NCI-H1436 treated with DMSO at 0.1 percent for 48 hours (cell line): ENCODE measurements around the gene ADAMTS7.
"Not testable (repeated sequence)": the region's sequence is repeated elsewhere in the genome, so short reads cannot be mapped to it uniquely, and the experiment has no call there.

Experiments
- DNase-seq: peaks from one replicate; lab custom pipeline; 2025; lab: John Stamatoyannopoulos, UW

Gene ADAMTS7

DNA sequence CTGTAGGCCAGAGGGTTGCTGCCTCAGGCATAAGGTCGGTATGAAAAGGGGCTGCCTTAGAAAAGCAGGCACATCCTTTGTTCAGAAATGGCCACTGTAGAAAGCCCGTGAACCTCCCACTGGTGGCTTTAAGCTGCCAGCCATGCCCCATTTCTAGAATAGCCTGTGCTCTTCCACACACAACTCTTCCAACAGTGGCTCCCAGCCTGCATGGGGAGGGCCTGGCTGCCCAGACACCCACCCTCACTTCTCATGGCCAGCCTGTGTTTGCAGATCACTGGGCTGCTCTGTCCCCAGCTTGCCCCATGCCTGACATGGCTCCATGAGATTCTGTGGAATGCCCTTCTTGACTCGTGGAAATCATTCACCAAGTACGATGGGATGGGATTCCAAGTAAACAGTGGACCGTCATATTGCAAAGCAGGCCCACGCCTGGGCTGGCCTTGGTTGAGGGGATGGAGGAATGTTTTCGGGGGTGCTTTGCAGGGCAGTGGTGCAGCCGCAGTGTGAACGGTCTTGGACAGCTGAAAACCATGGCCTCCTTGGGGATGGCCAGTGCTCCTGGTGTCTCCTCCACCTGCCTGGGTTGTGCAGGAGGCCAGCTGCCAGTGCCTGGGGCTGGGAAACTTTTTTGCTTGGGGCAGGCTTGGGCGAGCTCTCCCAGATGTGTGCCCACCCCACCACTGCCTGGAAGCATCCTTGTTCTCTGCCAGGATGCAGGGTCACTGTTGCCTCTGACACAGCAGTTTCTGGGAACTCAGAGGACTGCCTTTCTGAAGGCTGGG is 57.3 kb downstream of the ADAMTS7 start:
- not testable (repeated sequence) for DNase-seq

DNA sequence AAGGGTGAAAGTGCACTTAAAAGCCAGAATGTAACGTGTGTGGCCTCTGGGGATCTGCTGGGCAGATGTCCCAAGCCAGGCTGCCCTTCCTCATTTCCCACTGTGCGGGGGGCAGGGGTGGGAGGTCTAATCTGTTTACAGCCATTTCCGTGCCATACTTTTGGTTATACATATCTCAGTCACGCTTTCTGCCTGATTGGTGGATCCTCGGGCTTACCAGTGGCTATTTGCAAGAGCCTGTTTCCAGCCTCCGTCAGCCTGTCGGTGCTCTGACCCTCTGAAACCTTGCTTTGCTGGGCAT is 58.0 kb downstream of the ADAMTS7 start:
- not testable (repeated sequence) for DNase-seq

DNA sequence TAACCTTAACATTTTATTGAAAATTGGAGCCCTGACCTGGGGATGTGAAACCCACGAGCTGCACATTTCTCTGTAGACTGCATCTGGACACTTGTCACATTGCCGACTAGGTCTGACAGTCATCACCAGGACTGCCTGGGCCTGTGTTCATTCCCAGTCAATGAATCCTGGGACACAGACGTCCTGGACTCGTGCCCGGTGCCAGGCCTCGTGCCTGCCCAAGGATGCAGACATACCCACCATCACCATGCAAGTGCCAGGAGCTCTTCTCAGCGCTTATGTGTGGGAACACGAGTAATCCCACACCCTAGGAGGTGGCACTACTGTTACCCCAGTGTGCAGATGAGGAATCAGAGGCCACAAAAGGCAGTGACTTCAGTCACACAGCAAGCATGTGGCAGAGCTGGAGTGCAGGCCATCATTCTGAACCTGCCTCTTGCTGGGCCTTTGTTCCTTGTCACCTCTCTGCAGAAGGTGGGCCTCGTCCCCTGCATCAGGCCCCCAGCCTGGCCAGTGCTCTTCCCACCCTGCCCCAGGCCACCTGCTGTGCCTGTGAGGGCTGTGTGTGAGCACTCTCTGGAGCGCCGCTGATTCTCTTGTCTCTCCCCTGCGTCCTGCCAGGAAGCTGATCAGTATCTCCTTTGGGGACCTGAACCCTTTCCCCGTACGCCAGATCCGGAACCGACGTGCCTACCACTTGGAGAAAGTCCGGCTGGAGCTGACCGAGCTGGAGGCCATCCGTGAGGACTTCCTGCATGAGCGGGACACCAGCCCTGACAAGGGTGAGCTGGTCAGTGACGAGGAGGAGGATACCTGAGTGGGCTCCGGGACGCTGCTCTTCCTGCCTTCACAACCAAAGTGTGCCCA is 58.5 kb downstream of the ADAMTS7 start:
- no peak for DNase-seq

GRCh38 chr15:78751602-78751979 is 59.7 kb downstream of the ADAMTS7 start:
- DNase-seq, result no peak

- peak; percentile 59 for DNase-seq
Observed at GRCh38 chr15:78750974-78751601, 60.2 kb downstream of the ADAMTS7 start.

GRCh38 chr15:78750566-78750965 is 60.7 kb downstream of the ADAMTS7 start:
- DNase-seq, result no peak

DNA sequence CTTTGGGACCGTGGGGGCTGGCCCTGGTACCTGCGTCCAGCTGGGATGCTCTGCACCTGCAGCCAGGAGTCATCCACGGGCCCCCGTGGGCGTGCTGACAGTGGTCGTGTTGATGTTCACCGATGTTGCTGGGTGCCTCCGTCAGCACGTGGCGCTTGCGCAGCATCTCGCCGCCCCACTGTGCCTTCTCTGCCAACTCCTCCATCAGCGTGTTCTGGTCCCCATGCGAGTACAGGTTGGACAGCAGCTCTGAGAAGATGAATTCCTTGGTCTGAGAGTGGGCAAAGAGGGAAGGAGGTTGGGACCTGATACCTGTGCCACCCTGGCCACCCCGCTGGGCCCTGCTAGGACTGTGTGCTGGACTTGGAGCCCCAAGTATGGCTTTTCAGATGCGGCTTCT is 61.4 kb downstream of the ADAMTS7 start:
- no peak for DNase-seq

GRCh38 chr15:78747877-78748276 is 63.4 kb downstream of the ADAMTS7 start:
- not testable (repeated sequence) for DNase-seq

DNA sequence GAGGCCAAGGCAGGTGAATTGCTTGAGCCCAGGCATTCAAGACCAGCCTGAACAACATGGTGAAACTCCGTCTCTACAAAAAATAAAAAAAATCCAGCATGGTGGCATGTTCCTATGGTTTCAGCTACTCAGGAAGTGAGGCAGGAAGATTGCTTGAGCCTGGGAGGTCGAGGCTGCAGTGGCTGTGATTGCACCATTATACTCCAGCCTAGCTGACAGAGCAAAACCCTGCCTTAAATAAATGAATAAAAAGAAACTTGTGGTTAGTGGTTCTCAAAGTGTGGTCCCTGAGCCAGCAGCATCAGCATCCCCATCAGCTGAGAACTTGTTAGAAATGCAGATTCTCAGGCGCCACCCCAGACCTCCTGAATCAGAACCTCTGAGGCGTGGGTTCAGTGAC is 69.6 kb downstream of the ADAMTS7 start:
- DNase-seq, result not testable (repeated sequence)

DNA sequence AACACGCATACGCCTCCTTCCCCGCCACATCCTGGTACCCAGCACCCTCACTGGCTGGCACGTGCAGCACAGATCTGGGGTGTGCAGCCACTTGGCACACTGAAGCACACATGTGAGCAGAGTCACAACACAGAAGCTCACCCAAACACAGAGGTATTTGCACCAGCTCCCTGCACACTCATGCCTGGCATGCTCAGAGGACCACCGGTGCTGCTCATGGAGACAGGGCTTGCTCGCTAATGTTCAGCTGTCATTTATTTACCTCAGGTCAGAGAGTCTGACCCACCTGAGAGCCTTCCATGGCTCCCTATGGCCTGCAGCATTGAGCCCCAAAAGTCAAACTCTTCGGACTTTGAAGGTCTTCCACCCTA is 70.4 kb downstream of the ADAMTS7 start:
- no peak for DNase-seq

GRCh38 chr15:78739996-78740903 is 71.0 kb downstream of the ADAMTS7 start:
- no peak for DNase-seq

- DNase-seq, result no peak
Observed at GRCh38 chr15:78739206-78739605, 72.1 kb downstream of the ADAMTS7 start.

GRCh38 chr15:78737931-78738558 is 73.2 kb downstream of the ADAMTS7 start:
- not testable (repeated sequence) for DNase-seq

GRCh38 chr15:78737187-78737820 is 74.0 kb downstream of the ADAMTS7 start:
- DNase-seq, result no peak

- not testable (repeated sequence) for DNase-seq
Observed at GRCh38 chr15:78736286-78736685, 75.0 kb downstream of the ADAMTS7 start.

DNA sequence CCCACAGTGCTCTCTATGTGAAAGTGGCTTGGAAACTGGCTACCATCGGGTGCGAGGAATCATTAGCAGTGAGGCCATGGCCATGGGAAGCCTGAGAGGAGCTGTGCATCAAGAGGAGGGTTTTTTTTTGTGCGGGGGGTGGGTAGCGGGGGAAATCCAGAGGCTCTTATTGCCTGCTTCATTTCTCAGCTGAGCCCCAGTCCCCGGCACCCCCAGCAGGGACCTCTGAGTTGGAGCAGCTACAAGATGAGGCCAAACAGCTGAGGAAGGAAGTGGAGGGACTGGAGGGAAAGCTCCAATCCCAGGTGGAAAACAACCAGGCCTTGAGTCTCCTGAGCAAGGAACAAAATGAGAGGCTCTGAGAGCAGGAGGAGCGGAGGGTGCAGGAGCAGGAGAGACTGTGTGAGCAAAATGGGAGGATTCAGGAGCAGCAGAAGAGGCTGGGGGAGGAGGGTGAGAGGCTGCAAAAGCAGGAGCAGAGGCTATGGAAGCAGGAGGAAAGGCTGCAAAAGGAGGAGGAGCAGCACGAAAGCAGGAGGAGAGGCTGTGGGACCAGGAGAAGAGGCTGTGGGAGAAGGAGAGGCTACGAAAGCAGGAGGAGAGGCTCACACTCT is 76.7 kb downstream of the ADAMTS7 start:
- DNase-seq, result no peak

DNA sequence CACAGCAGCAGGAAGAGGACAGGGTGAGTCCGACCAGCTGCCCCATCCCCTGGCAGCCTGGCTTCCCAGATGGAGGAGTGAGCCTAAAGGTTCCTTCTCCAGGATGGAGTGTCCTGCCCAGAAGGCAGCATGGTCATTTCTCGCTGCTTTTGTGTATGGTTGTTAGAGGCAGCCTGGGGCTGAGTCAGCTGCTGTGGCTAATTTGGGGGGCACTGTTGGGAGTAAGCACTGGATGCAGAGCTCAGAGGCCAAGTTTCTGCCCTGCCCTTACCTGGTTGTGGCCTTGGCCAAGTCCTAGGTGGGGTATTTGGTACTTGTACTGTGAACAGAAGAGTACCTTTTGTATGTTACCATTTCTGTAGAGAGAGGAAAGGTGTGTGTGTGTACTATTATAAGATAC is 78.6 kb downstream of the ADAMTS7 start:
- DNase-seq, result no peak

- DNase-seq, result no peak
Observed at GRCh38 chr15:78730955-78731354, 80.3 kb downstream of the ADAMTS7 start.

DNA sequence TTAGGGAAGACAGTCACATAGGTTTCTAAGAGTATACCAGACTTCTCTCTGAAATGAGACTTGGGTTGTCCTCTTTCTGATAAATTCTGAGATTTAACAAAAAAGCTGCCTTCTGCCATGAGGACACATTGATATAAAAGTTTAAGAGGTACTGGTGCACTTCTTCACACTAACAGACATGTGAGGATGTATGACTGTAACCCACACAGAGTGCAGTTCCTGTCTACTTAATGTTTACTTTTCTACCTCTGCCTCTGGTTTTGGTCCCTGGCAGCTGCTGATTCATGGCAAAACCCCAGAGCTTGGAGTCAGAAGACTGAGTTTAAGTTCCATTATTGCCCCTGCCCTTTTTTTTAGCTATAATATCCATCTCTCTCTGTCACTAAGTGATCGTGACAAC is 82.8 kb downstream of the ADAMTS7 start:
- not testable (repeated sequence) for DNase-seq

- no peak for DNase-seq
Observed at GRCh38 chr15:78727561-78727960, 83.7 kb downstream of the ADAMTS7 start.
